H1 (cell line): ENCODE measurements around the gene SCARB1.

Experiments
- EZH2 ChIP-seq: fragments of 200-600 bp; sonication (generic); IDR thresholded peaks from 2 replicates; pipeline ENCODE4 v1.7.1; 2012; ENCODE audit warnings: low read depth, mild to moderate bottlenecking, moderate library complexity, low read length, inconsistent platforms; ENCODE audit not compliant: severe bottlenecking
- POLR2A ChIP-seq, 2 experiments: IDR thresholded peaks; 1 replicate in 1 of 2; 2 replicates in 1 of 2; pipeline ENCODE4 v1.6.1; 2011; ENCODE audit warnings: low read depth in 2 of 2, low read length in 2 of 2, mild to moderate bottlenecking in 2 of 2; ENCODE audit errors: control extremely low read depth in 1 of 2
- POLR2AphosphoS5 ChIP-seq: IDR thresholded peaks from 2 replicates; pipeline ENCODE4 v1.6.1; 2011; ENCODE audit warnings: low read depth, low read length
- RNF2 ChIP-seq: fragments of 200-900, 300-1000 bp; sonication (generic); IDR thresholded peaks from 2 replicates; pipeline ENCODE4 v1.7.1; 2016; ENCODE audit warnings: borderline replicate concordance, low read depth, mild to moderate bottlenecking, antibody characterized with exemption, low read length; ENCODE audit not compliant: poor library complexity, severe bottlenecking; ENCODE audit errors: missing control alignments
- SIX5 ChIP-seq: IDR thresholded peaks from 2 replicates; pipeline ENCODE4 v1.6.1; 2011; ENCODE audit warnings: mild to moderate bottlenecking, low read depth, low read length
- SP1 ChIP-seq: IDR thresholded peaks from 2 replicates; pipeline ENCODE4 v1.6.1; 2011; ENCODE audit warnings: low read depth, low read length
- SRF ChIP-seq: IDR thresholded peaks from 2 replicates; pipeline ENCODE4 v1.6.1; 2011; ENCODE audit warnings: mild to moderate bottlenecking, low read depth, low read length, moderate library complexity
- TAF7 ChIP-seq: optimal IDR thresholded peaks from 2 replicates; pipeline ENCODE3; 2011; ENCODE audit warnings: low read depth, mild to moderate bottlenecking, inconsistent platforms, low read length, moderate library complexity, borderline replicate concordance
- TF ChIP-seq, protein P1 (sequence below), 3 experiments: IDR thresholded peaks; 1 replicate in 2 of 3; 2 replicates in 1 of 3; pipeline versions ENCODE4 v1.5.1 to v1.6.1; 2011; ENCODE audit warnings: low read length in 3 of 3, mild to moderate bottlenecking in 3 of 3, inconsistent platforms in 2 of 3, low read depth in 1 of 3, moderate library complexity in 1 of 3; ENCODE audit not compliant: insufficient read depth in 1 of 3; ENCODE audit errors: control extremely low read depth in 1 of 3

DNA sequence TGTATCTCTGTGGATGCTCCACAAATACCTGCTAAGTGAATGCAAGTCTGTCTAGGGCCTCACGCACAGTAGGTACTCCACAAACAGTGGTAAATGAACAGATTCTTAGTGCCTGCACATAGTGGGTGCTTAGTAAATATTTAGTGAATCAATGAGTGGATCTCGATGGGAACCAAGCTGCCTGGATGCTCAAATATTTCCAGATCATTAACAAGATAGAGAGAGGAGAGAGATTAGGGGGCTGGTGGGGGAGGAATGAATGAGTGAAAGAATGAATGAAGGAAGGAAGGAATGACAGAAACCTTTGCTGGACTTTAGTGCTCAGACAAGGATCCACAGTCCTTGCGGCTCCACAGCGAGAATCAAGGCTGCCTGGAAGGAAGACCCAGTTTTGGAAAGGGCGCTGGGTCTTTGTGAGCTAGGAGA is 118.2 kb downstream of the SCARB1 start:
- TF ChIP-seq, protein P1, sequence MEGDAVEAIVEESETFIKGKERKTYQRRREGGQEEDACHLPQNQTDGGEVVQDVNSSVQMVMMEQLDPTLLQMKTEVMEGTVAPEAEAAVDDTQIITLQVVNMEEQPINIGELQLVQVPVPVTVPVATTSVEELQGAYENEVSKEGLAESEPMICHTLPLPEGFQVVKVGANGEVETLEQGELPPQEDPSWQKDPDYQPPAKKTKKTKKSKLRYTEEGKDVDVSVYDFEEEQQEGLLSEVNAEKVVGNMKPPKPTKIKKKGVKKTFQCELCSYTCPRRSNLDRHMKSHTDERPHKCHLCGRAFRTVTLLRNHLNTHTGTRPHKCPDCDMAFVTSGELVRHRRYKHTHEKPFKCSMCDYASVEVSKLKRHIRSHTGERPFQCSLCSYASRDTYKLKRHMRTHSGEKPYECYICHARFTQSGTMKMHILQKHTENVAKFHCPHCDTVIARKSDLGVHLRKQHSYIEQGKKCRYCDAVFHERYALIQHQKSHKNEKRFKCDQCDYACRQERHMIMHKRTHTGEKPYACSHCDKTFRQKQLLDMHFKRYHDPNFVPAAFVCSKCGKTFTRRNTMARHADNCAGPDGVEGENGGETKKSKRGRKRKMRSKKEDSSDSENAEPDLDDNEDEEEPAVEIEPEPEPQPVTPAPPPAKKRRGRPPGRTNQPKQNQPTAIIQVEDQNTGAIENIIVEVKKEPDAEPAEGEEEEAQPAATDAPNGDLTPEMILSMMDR (IDR thresholded peaks at IDR 0.05; ENCODE audit: control extremely low read depth in 1 of 3, insufficient read depth in 1 of 3, low read depth in 1 of 3, low read length in 3 of 3): no peak
- TF ChIP-seq POLR2A (IDR thresholded peaks at IDR 0.05; ENCODE audit: control extremely low read depth in 1 of 2, low read depth in 2 of 2, low read length in 2 of 2): no peak
- TF ChIP-seq SP1: no peak
- TF ChIP-seq POLR2AphosphoS5: no peak
- TF ChIP-seq SRF: no peak
- no peak for TF ChIP-seq EZH2
- no peak for TF ChIP-seq SIX5
- TF ChIP-seq TAF7: no peak
- no peak for TF ChIP-seq RNF2
